ENCODE results near the gene MYO1F. TPM values are rescaled to one million over a fixed set of nuclear protein-coding genes. Genes with fewer than 3 reads are reported as not detected.

Gene MYO1F
- total and polyA plus RNA-seq, 10 of the 15 experiments (the other 5 are each of a cell fraction or from before 2014, with no cell fraction given), result 3.5 to 49.4 (median 31.3) TPM

GRCh38 chr19:8473648-8474476, 103.4 kb downstream of the MYO1F start (continued):
- TF ChIP-seq E4F1 (IDR thresholded peaks at IDR 0.05; ENCODE audit: borderline replicate concordance, partially characterized antibody) (no peak), SREBF1 (IDR thresholded peaks at IDR 0.05; ENCODE audit: low read length) (no peak), BHLHE40 (IDR thresholded peaks at IDR 0.05; ENCODE audit: borderline replicate concordance in 1 of 2, low read depth in 2 of 2, low read length in 1 of 2) (peak; percentile 87 to 90), IKZF2 (IDR thresholded peaks at IDR 0.05) (peak; percentile 62 to 73), NR2C2 (IDR thresholded peaks at IDR 0.05; ENCODE audit: borderline replicate concordance, control insufficient read depth, insufficient read length, low read depth) (no peak), MYC (IDR thresholded peaks at IDR 0.05; ENCODE audit: insufficient read depth, insufficient read length, insufficient replicate concordance, low read length, severe bottlenecking) (no peak), NFIC (IDR thresholded peaks at IDR 0.05; ENCODE audit: low read depth, low read length) (peak; percentile 59; the same call in 1 of the 2 replicates), STAT1 (conservative IDR thresholded peaks at IDR 0.05) (no peak), MLLT1 (IDR thresholded peaks at IDR 0.05) (no peak), CBX5 (IDR thresholded peaks at IDR 0.05; ENCODE audit: low read depth) (no peak), PKNOX1 (IDR thresholded peaks at IDR 0.05) (peak; percentile 57), RB1 (IDR thresholded peaks at IDR 0.05; ENCODE audit: borderline replicate concordance) (0 out of 2 replicates have a peak, but pooled peaks have one; percentile 37), IKZF1 (conservative IDR thresholded peaks at IDR 0.05) (peak; percentile 71), RAD21 (IDR thresholded peaks at IDR 0.05; ENCODE audit: insufficient read depth, low read depth, low read length) (no peak), ATF2 (IDR thresholded peaks at IDR 0.05; ENCODE audit: low read length) (peak; percentile 37), JUNB (IDR thresholded peaks at IDR 0.05) (peak; percentile 38)
